GM21737 (cell line): ENCODE data around the gene ZNF575.

Experiments used
- ATAC-seq: cut with Tn5 transposase; IDR thresholded peaks from one replicate; pipeline ENCODE4 v1.9.1; 2021; ENCODE audit warnings: mild to moderate bottlenecking, moderate library complexity; ENCODE audit not compliant: unreplicated experiment

The ZNF575 gene

GRCh38 chr19:43532962-43533545, at the start of gene ZNF575:
Gene ZNF575, plus strand, starts transcription at chr19:43533188. Its CDS starts 1,235 bp downstream, at chr19:43534423.
- peak; percentile 50 for ATAC-seq

DNA sequence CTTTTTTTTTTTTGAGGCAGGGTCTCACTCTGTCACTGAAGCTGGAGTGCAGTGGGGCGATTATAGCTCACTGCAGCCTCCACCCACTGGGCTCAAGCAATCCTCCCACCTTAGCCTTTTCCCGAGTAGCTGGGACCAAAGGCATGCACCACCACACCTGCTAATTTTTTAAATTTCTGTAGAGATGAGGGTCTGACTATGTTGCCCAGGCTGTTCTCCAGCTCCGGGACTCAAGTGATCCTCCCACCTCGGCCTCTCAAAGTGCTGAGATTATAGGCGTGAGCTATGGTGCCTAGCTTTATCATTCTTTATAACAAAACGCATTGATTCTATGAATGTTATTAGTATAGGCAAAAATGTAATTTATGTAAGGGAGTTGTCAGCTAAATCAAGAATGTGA, 49.7 kb upstream of the ZNF575 start:
- ATAC-seq = no peak

- ATAC-seq = no peak
Observed at GRCh38 chr19:43485951-43486350, 47.0 kb upstream of the ZNF575 start.

DNA sequence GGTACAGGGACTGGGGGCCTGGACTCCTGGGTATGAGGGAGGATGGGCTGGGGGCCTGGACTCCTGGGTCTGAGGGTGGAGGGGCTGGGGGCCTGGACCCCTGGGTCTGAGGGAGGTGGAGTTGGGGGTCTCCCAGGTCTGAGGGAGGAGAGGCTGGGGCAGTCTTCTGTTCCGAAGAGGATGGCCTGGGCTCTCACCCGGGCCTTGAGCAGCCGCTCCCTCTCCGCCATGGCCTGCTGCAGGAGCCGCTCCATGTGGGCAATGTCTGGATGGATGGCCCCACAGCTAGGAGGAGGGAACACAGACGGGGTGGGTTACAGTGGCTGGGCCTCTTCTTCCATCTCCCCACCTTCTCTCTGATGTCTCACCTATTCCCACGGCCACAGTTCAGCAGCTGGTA, 46.6 kb upstream of the ZNF575 start:
- no peak for ATAC-seq

DNA sequence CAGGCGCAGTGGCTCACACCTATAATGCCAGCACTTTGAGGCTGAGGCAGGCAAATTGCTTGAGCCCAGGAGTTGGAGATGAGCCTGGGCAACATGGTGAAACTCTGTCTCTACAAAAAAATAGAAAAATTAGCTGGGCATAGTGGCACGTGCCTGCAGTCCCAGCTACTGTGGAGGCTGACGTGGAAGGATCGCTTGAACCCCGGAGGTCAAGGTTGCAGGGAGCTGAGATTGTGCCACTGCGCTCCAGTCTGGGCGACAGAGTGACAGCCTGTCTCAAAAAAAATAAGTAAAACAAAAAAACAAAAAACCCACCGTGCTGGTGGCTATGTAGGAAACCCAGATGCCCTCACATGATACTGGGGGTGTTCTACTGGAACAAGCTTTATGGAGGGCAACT, 44.8 kb upstream of the ZNF575 start:
- no peak for ATAC-seq

- ATAC-seq = no peak
Observed at GRCh38 chr19:43489310-43489709, 43.7 kb upstream of the ZNF575 start.

- ATAC-seq = no peak
Observed at GRCh38 chr19:43489979-43490599, 42.9 kb upstream of the ZNF575 start.

DNA sequence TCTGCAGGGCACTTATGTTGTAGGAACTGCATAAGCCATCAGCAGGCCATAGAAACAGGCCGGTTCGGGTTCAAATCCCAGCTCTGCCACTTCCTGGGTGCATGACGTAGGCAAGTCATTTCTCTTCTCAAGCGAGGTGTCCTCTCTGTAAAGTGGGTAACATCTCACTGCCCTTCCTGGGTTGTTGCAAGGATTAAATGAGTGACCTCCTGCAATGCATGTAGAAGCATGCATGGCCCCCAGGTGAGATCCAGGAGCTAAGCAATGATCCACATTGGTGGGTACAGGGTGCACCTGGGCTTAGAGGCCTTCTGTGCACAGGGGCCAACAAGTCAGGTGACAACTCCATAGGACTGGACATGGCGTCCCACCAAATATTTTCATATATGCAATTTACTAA, 42.2 kb upstream of the ZNF575 start:
- ATAC-seq = no peak

GRCh38 chr19:43495082-43495481, 37.9 kb upstream of the ZNF575 start:
- no peak for ATAC-seq

DNA sequence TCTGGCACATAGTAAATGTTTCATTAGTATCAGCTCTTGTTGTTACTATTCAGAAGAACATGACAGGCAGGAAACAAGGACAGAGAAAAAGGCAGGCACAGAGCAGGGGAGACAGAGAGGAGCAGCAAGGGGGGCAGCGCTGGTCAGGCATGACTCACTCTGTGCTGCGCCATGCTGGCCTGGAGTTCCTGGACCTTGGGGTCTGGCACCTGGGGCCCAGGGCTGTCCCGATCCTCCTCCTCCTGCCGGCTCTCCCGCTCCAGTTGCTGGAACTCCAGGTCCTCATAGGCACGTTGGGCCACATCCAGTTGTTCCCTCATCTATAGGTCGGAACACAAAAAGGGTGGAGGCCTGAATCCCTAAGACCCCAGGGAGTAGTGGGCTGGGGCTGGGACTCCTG, 36.0 kb upstream of the ZNF575 start:
- ATAC-seq = no peak

DNA sequence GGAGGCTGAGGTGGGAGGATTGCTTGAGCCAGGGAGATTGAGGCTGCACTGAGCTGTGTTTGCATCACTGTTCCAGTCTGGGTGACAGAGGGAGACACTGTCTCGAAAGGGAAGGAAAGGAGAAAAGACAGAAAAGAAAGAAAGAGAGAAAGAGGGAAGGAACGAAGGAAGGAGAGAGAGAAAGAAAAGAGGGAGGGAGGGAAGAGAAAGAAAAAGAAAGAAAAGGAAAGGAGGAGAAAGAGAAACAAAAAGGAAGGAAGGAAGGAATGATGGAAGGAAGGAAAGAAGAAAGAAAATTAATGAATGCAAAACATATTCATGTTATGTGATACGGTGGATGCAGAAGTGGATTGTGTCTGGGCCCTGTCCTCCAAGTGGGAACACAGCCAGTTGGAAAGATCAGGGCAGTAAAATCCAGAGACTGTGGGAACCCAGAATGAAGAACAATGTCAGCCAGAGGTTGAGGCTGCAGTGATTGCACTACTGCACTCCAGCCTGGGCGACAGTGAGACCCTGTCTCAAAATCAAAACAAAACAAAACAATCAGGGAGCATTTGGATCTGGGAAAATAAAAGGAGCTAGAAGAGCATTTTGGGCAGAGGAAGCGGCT, 34.6 kb upstream of the ZNF575 start:
- no peak for ATAC-seq

DNA sequence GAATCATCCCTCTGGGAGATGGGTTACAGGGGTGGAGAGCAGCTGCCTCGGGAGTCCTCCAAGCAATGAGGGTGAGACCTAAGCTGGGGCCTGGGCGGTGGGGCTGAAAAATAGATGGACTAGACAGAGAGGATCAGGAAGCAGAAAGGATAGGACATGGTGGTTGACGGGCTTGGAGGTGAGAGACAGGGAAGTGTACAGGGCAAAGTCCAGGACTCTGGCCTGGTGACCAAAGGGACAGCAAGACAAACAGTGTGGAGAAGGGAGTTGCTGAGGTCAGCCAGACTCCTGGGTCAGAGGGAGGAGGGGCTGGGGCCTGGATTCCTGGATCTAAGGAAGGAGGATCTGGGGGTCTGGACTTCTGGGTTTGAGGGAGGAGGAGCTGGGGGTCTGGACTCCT, 33.9 kb upstream of the ZNF575 start:
- ATAC-seq = no peak

- no peak for ATAC-seq
Observed at GRCh38 chr19:43501661-43502418, 31.1 kb upstream of the ZNF575 start.

- ATAC-seq = no peak
Observed at GRCh38 chr19:43502419-43502976, 30.5 kb upstream of the ZNF575 start.

- ATAC-seq = peak; percentile 88
Observed at GRCh38 chr19:43503501-43504425, 29.2 kb upstream of the ZNF575 start.

GRCh38 chr19:43504426-43505185, 28.4 kb upstream of the ZNF575 start, which contains the start of gene PHLDB3:
Gene PHLDB3, minus strand, starts transcription at chr19:43504746. Its CDS starts 628 bp downstream, at chr19:43504118.
- ATAC-seq = peak; percentile 17

DNA sequence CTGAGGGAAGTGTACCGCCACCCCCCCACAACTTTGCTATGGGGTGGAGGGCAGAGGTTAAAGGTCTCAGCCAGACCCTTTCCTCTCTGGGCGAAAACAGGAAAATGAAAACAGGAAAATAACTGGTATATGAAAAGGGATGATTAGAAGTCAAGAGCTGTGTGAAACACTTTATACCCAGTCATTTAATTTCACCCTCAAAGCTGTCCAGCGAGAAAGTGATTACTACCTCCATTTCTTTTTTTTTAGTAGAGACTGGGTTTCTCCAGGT, 27.9 kb upstream of the ZNF575 start:
- no peak for ATAC-seq

DNA sequence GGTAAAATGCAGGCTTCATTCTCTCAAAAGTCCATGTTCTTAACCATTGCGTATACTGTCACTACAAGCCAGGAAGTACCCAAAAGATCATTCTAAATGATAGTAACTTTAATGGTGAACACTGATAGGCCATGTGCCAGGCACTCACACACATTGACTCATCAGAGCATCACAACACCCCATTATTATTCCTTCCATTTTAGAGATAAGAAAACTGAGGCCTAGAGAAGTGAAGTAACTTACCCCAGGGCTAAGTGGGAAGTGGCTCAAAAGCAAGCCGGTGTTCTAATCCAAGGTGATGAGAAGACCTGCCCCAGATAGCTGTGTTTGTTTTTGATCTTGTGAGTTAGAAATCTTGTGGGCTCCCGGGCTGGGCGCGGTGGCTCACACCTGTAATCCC, 27.0 kb upstream of the ZNF575 start:
- no peak for ATAC-seq

DNA sequence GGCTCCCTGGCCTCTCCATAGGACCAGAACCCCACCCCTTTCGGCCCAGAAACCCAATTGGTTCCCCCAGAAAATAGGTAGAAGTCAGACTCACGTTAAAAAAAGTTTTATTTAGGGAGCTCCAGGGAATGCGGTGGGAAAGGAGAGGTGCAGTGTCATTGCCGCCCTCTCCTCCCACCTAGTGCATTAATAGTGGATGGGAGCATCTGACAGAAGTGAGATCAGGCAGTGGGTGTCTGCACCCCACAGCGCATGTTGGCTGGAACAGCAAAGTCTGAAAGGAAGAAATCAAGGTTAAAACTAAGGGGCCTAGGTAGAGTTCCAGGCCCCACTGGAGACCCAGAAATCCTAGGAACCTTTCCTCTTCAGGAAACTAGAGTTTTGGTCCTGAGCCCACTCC, 26.4 kb upstream of the ZNF575 start:
- ATAC-seq = no peak

GRCh38 chr19:43507880-43508279, 25.1 kb upstream of the ZNF575 start:
- no peak for ATAC-seq
